HEK293 (cell line): Measurements from ENCODE around the gene CDC42BPA.
A peak's percentile ranks its signal among the peaks of the same experiment; 100 is the strongest.

ENCODE experiments used
- CTCF ChIA-PET: fragments of 350-600 bp; formaldehyde crosslinking; extraction: SDS; loops from one replicate; lab custom pipeline; 2021; ENCODE audit warnings: antibody characterized with exemption; lab: Yijun Ruan, JAX
- POLR2A ChIA-PET: fragments of 300-600 bp; formaldehyde crosslinking; extraction: SDS; loops from one replicate; lab custom pipeline; 2020; ENCODE audit warnings: antibody characterized with exemption, inconsistent platforms; lab: Yijun Ruan, JAX
- H3K27ac ChIP-seq: fragments of 200-500 bp; sonication (Bioruptor generic); 2 replicates; pipeline ENCODE4 v1.5.1; 2014; ENCODE audit warnings: low read depth, low read length, control low read depth, inconsistent platforms; ENCODE audit errors: extremely low read depth
- H3K36me3 ChIP-seq, 2 experiments: fragments of 200-500 bp in 1 of 2; sonication (Bioruptor generic) in 1 of 2; 1 replicate in 1 of 2; 2 replicates in 1 of 2; pipeline ENCODE4 v1.5.1; 2014 to 2017; ENCODE audit warnings: inconsistent platforms in 2 of 2, low read length in 2 of 2; ENCODE audit not compliant: control insufficient read depth in 2 of 2, insufficient read depth in 1 of 2
- H3K4me1 ChIP-seq: fragments of 200-500 bp; sonication (Bioruptor generic); 2 replicates; pipeline ENCODE4 v1.5.1; 2014; ENCODE audit warnings: mild to moderate bottlenecking, low read length, inconsistent platforms; ENCODE audit not compliant: control insufficient read depth, insufficient read depth
- H3K4me3 ChIP-seq: 2 replicates; pipeline ENCODE4 v1.5.1; 2011; ENCODE audit warnings: low read depth, mild to moderate bottlenecking, control low read depth, low read length, moderate library complexity
- H3K9me3 ChIP-seq: fragments of 200-500 bp; sonication (Bioruptor generic); 2 replicates; pipeline ENCODE4 v1.5.1; 2014; ENCODE audit warnings: low read depth, low read length, inconsistent platforms; ENCODE audit not compliant: control insufficient read depth, insufficient read depth
- IKZF3 ChIP-seq: fragments of 450-650 bp; IDR thresholded peaks from 2 replicates; pipeline ENCODE4 v1.5.0; 2018; ENCODE audit warnings: missing biosample characterization, mild to moderate bottlenecking, missing genetic modification characterization, moderate library complexity
- KLF1 ChIP-seq: fragments of 450-650 bp; formaldehyde crosslinking; IDR thresholded peaks from 2 replicates; pipeline ENCODE4 v1.5.1; 2016; ENCODE audit warnings: missing biosample characterization, missing genetic modification characterization
- MEIS1 ChIP-seq: sonication (generic); formaldehyde crosslinking; IDR thresholded peaks from 2 replicates; pipeline ENCODE4 v1.8.1; 2022; ENCODE audit warnings: missing genetic modification reagents, mild to moderate bottlenecking, borderline replicate concordance
- PRDM1 ChIP-seq: fragments of 450-650 bp; formaldehyde crosslinking; IDR thresholded peaks from 2 replicates; pipeline ENCODE4; 2016; ENCODE audit warnings: missing biosample characterization, missing genetic modification characterization
- TCF7L2 ChIP-seq: IDR thresholded peaks from 2 replicates; pipeline ENCODE4 v1.6.1; 2011; ENCODE audit warnings: low read depth, mild to moderate bottlenecking, inconsistent platforms, low read length, moderate library complexity, borderline replicate concordance
- ZBTB48 ChIP-seq: fragments of 450-650 bp; formaldehyde crosslinking; IDR thresholded peaks from 2 replicates; pipeline ENCODE4 v1.5.1; 2016; ENCODE audit warnings: missing biosample characterization, missing genetic modification characterization
- ZFP69B ChIP-seq: fragments of 450-650 bp; formaldehyde crosslinking; IDR thresholded peaks from 2 replicates; pipeline ENCODE4 v1.5.1; 2016; ENCODE audit warnings: missing biosample characterization, missing genetic modification characterization
- ZNF18 ChIP-seq: fragments of 450-650 bp; formaldehyde crosslinking; IDR thresholded peaks from 2 replicates; pipeline ENCODE4 v1.5.1; 2016; ENCODE audit warnings: missing biosample characterization, missing genetic modification characterization
- ZNF19 ChIP-seq: fragments of 450-650 bp; formaldehyde crosslinking; IDR thresholded peaks from 2 replicates; pipeline ENCODE4; 2016; ENCODE audit warnings: missing biosample characterization, missing genetic modification characterization, low read depth
- ZNF37A ChIP-seq: fragments of 450-650 bp; IDR thresholded peaks from 2 replicates; pipeline ENCODE4 v1.5.1; 2018; ENCODE audit warnings: missing biosample characterization, missing genetic modification characterization
- ZNF423 ChIP-seq: fragments of 450-650 bp; formaldehyde crosslinking; IDR thresholded peaks from 2 replicates; pipeline ENCODE4 v1.5.1; 2016; ENCODE audit warnings: missing biosample characterization, missing genetic modification characterization
- ZNF48 ChIP-seq: fragments of 450-650 bp; formaldehyde crosslinking; IDR thresholded peaks from 2 replicates; pipeline ENCODE4 v1.5.1; 2016; ENCODE audit warnings: missing biosample characterization, missing genetic modification characterization
- ZNF521 ChIP-seq: fragments of 450-650 bp; formaldehyde crosslinking; IDR thresholded peaks from 2 replicates; pipeline ENCODE4 v1.5.1; 2017; ENCODE audit warnings: missing biosample characterization, mild to moderate bottlenecking, missing genetic modification characterization
- ZNF560 ChIP-seq: fragments of 450-650 bp; formaldehyde crosslinking; IDR thresholded peaks from 2 replicates; pipeline ENCODE4 v1.5.1; 2017; ENCODE audit warnings: missing biosample characterization, missing genetic modification characterization, borderline replicate concordance
- ZNF623 ChIP-seq: fragments of 450-650 bp; formaldehyde crosslinking; IDR thresholded peaks from 2 replicates; pipeline ENCODE4 v1.5.1; 2016; ENCODE audit warnings: missing biosample characterization, missing genetic modification characterization
- ZNF639 ChIP-seq: fragments of 450-650 bp; formaldehyde crosslinking; IDR thresholded peaks from 2 replicates; pipeline ENCODE4 v1.5.1; 2016; ENCODE audit warnings: missing biosample characterization, missing genetic modification characterization
- ZNF777 ChIP-seq: fragments of 450-650 bp; formaldehyde crosslinking; IDR thresholded peaks from 2 replicates; pipeline ENCODE4 v1.5.1; 2017; ENCODE audit warnings: missing biosample characterization, missing genetic modification characterization, borderline replicate concordance
- ZNF792 ChIP-seq: fragments of 450-650 bp; formaldehyde crosslinking; IDR thresholded peaks from 2 replicates; pipeline ENCODE4 v1.5.1; 2016; ENCODE audit warnings: missing biosample characterization, missing genetic modification characterization
- TF ChIP-seq, protein P1 (sequence below): fragments of 450-650 bp; formaldehyde crosslinking; IDR thresholded peaks from 2 replicates; pipeline ENCODE4 v1.5.1; 2016; ENCODE audit warnings: missing biosample characterization, missing genetic modification characterization
- TF ChIP-seq, protein P2 (sequence below): fragments of 450-650 bp; formaldehyde crosslinking; IDR thresholded peaks from 2 replicates; pipeline ENCODE4 v1.5.1; 2016; ENCODE audit warnings: missing biosample characterization, missing genetic modification characterization
- TF ChIP-seq, protein P3 (sequence below): fragments of 450-650 bp; formaldehyde crosslinking; IDR thresholded peaks from 2 replicates; pipeline ENCODE4 v1.5.1; 2016; ENCODE audit warnings: missing biosample characterization, missing genetic modification characterization

CDC42BPA gene

GRCh38 chr1:227325156-227325555 is 6.9 kb upstream of the CDC42BPA start:
- no peak overlapping the region for H3K27ac ChIP-seq
- no peaks in the 10 kb centered on the region for H3K36me3 ChIP-seq
- POLR2A ChIA-PET = no interaction called here
- TF ChIP-seq, protein P1, sequence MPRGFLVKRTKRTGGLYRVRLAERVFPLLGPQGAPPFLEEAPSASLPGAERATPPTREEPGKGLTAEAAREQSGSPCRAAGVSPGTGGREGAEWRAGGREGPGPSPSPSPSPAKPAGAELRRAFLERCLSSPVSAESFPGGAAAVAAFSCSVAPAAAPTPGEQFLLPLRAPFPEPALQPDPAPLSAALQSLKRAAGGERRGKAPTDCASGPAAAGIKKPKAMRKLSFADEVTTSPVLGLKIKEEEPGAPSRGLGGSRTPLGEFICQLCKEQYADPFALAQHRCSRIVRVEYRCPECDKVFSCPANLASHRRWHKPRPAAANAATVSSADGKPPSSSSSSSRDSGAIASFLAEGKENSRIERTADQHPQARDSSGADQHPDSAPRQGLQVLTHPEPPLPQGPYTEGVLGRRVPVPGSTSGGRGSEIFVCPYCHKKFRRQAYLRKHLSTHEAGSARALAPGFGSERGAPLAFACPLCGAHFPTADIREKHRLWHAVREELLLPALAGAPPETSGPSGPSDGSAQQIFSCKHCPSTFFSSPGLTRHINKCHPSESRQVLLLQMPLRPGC (tag by site-specific recombination) = no peak
- TF ChIP-seq ZNF623 (no peak), ZNF560 (tag by site-specific recombination) (no peak), ZNF639 (tag by site-specific recombination) (no peak), ZNF792 (tag by site-specific recombination) (no peak), ZNF48 (tag by site-specific recombination) (no peak), ZNF19 (tag by site-specific recombination) (no peak), TCF7L2 (no peak)
- TF ChIP-seq, protein P2, sequence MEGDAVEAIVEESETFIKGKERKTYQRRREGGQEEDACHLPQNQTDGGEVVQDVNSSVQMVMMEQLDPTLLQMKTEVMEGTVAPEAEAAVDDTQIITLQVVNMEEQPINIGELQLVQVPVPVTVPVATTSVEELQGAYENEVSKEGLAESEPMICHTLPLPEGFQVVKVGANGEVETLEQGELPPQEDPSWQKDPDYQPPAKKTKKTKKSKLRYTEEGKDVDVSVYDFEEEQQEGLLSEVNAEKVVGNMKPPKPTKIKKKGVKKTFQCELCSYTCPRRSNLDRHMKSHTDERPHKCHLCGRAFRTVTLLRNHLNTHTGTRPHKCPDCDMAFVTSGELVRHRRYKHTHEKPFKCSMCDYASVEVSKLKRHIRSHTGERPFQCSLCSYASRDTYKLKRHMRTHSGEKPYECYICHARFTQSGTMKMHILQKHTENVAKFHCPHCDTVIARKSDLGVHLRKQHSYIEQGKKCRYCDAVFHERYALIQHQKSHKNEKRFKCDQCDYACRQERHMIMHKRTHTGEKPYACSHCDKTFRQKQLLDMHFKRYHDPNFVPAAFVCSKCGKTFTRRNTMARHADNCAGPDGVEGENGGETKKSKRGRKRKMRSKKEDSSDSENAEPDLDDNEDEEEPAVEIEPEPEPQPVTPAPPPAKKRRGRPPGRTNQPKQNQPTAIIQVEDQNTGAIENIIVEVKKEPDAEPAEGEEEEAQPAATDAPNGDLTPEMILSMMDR (tag by site-specific recombination) = no peak
- TF ChIP-seq, all 188 proteins: peak for 0
- Histone ChIP-seq H3K9me3 (no peaks in the 10 kb centered on the region), H3K4me3 (no peak overlapping the region), H3K4me1 (no peaks in the 10 kb centered on the region)
- CTCF ChIA-PET = interaction anchor here (1.5 kb wide), 1 partner anchor 113 kb away, joined by 3 read pairs; no protein-coding TSS in a partner anchor

DNA sequence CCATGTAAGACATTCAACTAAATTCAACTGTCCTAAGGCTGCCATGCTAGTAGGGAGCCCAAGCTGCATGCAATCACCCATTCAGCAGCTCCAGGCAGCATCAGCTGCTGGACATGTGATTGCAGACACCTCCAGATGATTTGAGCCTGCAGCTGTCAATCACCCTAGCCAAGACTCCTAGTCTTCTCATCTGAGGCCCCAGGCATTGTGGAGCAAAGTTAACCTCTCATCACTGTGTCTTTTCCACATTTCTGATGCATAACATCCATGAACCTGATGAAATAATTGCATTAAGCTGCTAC is 5.6 kb upstream of the CDC42BPA start:
- Histone ChIP-seq H3K4me1 (no peaks in the 10 kb centered on the region), H3K36me3 (no peaks in the 10 kb centered on the region), H3K4me3 (no peak overlapping the region), H3K27ac (no peak overlapping the region), H3K9me3 (no peaks in the 10 kb centered on the region)
- TF ChIP-seq, protein P2 (tag by site-specific recombination) = no peak
- TF ChIP-seq ZNF37A (no peak), ZNF423 (tag by site-specific recombination) (no peak), ZBTB48 (tag by site-specific recombination) (no peak), PRDM1 (tag by site-specific recombination) (no peak), ZNF777 (tag by site-specific recombination) (no peak)
- CTCF ChIA-PET = interaction anchor here (1.5 kb wide), 1 partner anchor 114 kb away, joined by 3 read pairs; no protein-coding TSS in a partner anchor
- POLR2A ChIA-PET = no interaction called here

DNA sequence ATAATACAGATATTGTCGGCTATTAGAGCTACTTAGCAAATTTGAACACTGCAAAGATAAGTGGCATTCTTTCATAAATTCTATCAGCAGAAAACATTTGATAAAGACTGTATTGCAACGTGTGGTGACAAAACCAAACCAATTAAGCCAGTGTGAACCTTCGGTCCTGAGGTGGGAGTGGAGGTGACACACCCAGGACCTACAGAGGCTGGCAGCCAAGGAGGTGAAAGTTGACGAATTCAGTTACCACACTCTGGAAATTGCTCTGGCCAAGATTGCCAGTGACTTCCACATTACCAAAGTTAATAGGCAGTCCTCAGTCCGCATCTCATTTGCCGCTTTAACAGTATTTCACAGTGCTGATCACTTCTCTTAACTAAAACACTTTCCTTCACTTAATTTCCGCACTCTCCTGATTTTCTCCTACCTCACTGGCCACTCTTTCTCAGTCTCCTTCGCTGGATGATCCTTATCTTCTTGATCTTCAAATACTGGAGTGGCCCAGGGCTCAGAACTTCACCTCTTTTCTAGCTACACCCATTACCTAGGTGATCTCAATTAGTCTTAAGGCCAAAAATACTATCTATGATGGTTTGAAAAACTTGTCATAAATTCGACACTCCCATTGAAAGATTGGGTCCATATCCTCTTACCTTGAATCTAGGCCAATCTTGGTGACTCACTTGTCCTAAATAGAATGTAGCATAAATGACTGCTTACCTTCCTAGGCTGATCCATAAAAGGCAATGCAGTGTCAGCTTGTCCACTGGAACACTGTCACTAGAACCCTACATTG is 5.1 kb upstream of the CDC42BPA start:
- no peaks in the 10 kb centered on the region for H3K4me1 ChIP-seq
- no peaks in the 10 kb centered on the region for H3K36me3 ChIP-seq
- H3K9me3 ChIP-seq = no peaks in the 10 kb centered on the region
- POLR2A ChIA-PET = no interaction called here
- H3K4me3 ChIP-seq = no peak overlapping the region
- CTCF ChIA-PET = interaction anchor here (1.5 kb wide), 1 partner anchor 115 kb away, joined by 3 read pairs; no protein-coding TSS in a partner anchor
- no peak overlapping the region for H3K27ac ChIP-seq
- TF ChIP-seq IKZF3 (tag by site-specific recombination) (no peak), ZNF521 (tag by site-specific recombination) (no peak), ZFP69B (tag by site-specific recombination) (no peak), PRDM1 (tag by site-specific recombination) (peak; percentile 57; the same call in 1 of the 2 replicates), MEIS1 (CRISPR knock-in tag) (no peak), KLF1 (tag by site-specific recombination) (peak; percentile 25; the same call in 1 of the 2 replicates), ZNF18 (peak; percentile 79)
- TF ChIP-seq, protein P3, sequence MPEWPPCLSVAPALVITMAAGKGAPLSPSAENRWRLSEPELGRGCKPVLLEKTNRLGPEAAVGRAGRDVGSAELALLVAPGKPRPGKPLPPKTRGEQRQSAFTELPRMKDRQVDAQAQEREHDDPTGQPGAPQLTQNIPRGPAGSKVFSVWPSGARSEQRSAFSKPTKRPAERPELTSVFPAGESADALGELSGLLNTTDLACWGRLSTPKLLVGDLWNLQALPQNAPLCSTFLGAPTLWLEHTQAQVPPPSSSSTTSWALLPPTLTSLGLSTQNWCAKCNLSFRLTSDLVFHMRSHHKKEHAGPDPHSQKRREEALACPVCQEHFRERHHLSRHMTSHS (tag by site-specific recombination) = no peak
